ENCODE results near the gene SLC26A11.
"Not testable (repeated sequence)": the region's sequence is repeated elsewhere in the genome, so short reads cannot be mapped to it uniquely, and the experiment has no call there.

DNA sequence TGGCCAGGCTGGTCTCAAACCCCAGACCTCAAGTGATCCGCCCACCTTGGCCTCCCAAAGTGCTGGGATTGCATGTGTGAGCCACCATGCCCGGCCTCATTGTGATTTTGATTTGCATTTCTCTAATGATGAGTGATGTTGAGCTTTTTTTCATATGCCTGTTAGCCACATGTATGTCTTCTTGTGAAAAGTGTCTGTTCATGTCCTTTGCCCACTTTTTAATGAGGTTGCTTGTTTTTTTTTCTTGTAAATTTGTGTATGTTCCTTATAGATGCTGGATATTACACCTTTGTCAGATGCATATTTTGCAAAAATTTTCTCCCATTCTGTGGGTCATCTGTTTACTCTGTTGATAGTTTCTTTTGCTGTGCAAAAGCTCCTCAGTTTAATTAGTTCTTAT is 80.5 kb downstream of the SLC26A11 start:
- TF ChIP-seq, protein P1, sequence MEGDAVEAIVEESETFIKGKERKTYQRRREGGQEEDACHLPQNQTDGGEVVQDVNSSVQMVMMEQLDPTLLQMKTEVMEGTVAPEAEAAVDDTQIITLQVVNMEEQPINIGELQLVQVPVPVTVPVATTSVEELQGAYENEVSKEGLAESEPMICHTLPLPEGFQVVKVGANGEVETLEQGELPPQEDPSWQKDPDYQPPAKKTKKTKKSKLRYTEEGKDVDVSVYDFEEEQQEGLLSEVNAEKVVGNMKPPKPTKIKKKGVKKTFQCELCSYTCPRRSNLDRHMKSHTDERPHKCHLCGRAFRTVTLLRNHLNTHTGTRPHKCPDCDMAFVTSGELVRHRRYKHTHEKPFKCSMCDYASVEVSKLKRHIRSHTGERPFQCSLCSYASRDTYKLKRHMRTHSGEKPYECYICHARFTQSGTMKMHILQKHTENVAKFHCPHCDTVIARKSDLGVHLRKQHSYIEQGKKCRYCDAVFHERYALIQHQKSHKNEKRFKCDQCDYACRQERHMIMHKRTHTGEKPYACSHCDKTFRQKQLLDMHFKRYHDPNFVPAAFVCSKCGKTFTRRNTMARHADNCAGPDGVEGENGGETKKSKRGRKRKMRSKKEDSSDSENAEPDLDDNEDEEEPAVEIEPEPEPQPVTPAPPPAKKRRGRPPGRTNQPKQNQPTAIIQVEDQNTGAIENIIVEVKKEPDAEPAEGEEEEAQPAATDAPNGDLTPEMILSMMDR (optimal IDR thresholded peaks at IDR 0.05 in 1 of 3, IDR thresholded peaks at IDR 0.05 in 1 of 3, conservative IDR thresholded peaks at IDR 0.05 in 1 of 3; ENCODE audit: extremely low read depth in 1 of 3, insufficient read depth in 2 of 3, low read length in 3 of 3), result not testable (repeated sequence)
- not testable (repeated sequence) for TF ChIP-seq EZH2 (IDR thresholded peaks at IDR 0.05; ENCODE audit: low read length)
